GM19372 (cell line): ENCODE measurements around the gene GBA2.
A peak's percentile ranks its signal among the peaks of the same experiment; 100 is the strongest.

Source experiments
- ATAC-seq: cut with Tn5 transposase; IDR thresholded peaks from one replicate; pipeline ENCODE4 v1.9.1; 2021; ENCODE audit warnings: mild to moderate bottlenecking, low read depth, moderate library complexity; ENCODE audit not compliant: unreplicated experiment

Gene GBA2

DNA sequence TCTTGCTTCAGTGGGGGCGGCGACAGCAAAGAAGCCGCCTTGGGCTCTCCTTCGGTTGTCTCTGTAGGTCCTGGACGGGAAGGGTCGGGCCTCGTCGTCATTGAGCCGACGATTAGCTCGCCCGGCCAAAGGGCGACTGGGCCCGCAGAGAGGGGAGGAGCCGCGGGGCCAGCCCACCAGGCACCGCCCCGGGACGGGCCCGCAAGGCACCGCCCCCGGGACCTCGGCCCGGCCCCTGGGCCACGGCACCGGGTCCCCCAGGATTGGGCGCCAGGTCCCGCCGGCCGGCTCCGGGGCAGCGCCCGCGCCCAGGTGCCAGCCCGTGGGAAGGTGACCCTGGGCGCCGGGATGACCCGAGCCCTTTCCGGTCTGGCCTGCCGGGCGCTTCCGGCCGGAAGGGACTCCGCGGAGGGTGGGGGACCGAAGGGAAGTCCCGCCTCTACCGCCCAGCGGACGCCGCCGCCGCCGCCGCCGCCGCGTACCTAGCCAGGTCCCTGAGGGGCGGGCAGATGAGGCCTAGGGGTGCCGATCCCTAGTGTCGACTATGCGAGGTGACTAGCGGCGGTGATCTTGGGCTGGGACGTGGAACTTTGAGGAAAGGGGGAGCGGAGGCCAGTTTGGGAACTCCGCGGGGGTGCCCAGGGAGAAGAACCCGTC, at the start of gene GBA2, which contains the start of gene RGP1:
Gene GBA2 (minus strand): TSS at position 371 of the 657 bp plus-strand sequence. CDS start 524 bp downstream, outside the sequence.
Gene RGP1 (plus strand): TSS at position 430 of the 657 bp plus-strand sequence. CDS start 469 bp downstream, outside the sequence.
- ATAC-seq: peak; percentile 79

DNA sequence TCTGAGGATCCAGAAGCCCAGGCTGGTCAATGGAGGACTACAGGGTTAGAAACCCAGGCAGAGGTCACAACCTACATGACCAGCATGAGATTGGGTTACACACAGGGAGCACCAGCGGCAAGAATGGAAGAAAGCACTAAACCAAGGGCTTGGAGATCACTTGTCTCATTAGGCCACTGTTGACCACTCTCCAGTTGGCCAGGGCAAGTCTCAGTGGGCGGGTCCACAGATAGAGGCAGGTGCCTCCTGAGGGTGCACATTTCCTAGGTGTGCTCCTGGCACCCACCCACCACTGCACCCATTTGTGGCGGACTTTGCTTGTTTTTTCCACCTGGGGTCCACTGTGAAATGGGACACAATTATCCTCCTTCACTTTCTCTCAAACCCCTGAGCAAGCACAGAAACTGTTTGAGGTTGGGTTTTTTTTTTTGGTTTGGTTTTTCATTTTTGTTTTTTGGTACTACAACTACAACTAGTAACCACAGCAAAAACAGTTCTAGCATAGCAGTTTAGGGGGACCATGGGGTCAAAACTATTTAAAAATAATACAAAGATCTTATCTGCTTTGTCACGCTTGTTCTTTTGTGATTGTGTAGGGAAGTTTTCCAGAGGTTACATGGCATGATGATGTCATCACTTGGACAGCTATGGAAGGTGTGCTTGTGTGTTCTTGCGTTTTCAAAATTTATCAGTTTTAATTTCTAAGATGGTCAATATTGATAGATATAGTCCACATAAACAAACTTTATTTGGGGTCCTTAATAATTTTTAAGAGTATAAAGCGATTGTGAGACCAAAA, 48.5 kb upstream of the GBA2 start:
- ATAC-seq: no peak

DNA sequence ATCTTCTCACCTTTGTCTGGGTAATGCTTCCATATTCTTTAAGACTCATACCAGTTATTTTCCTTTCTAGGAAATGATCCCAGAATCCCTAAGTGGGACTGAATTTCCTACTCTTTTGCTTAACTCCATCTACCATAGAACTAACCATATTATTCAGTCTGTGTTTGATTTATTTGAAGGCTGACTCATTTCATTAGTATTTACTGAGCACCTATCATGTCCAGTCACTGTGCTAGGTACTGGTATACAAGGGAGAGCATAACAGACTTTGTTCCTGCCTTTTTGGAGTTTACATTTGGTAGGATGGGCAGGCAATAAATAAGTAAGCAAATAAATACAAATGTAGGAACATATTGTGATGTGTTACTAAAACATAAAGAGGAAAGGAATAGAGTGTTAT, 46.7 kb upstream of the GBA2 start:
- no peak for ATAC-seq

DNA sequence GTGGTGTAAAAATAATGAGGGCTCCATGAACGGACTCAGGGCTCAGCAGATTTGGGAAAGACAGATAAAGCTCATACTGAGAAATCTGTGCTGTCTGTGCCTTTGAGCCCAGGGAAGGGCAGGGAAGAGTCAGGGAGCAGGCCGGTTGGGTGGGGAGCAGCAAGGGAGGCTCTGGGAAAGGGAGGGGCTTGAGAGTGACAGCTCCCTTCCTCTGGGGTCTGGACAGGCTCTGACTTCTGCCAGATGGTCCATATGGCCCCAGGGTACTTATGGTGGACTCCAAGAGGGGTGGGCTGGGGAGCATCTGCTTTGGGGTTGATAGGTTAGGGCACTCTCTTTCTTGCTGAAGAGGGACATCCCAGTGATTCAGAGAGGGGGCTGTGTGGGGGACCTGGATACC, 44.4 kb upstream of the GBA2 start:
- ATAC-seq: no peak

DNA sequence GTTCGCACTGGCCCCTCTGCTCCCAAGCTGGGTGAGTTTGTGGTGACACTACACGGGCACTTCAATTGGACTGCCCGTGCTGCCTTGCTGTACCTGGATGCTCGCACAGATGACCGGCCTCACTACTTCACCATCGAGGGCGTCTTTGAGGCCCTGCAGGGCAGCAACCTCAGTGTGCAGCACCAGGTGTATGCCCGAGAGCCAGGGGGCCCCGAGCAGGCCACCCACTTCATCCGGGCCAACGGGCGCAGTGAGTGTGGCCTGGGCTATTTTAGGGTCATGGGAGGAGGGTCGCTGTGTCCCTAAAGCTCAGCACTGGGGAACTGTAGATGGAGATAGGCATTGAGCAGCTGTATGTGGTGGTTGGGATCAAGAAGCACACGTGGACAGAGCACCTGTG, 43.8 kb upstream of the GBA2 start:
- ATAC-seq: no peak

DNA sequence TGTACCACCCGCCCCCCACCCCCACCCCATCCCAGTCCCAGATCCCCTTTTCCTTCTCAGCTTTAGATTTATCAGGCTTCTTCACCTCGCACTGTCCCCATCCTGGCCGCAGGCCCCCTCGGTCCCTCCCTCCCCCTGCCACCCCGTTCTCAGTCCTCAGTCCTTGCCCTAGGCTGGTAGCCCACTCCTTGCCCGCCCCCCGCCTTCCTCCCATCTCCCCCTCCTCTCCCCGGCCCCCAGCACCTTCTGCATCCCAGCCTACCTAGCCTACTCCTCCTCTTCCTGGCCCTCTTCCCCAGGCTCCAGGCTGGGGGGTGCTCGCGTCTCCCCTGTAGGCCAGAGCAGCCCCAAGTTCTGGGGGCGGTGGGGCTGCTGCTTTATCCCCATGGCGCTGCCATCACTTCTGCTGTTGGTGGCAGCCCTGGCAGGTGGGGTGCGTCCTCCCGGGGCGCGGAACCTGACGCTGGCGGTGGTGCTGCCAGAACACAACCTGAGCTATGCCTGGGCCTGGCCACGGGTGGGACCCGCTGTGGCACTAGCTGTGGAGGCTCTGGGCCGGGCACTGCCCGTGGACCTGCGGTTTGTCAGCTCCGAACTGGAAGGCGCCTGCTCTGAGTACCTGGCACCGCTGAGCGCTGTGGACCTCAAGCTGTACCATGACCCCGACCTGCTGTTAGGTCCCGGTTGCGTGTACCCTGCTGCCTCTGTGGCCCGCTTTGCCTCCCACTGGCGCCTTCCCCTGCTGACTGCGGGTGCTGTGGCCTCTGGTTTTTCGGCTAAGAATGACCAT, 43.2 kb upstream of the GBA2 start:
- no peak for ATAC-seq

DNA sequence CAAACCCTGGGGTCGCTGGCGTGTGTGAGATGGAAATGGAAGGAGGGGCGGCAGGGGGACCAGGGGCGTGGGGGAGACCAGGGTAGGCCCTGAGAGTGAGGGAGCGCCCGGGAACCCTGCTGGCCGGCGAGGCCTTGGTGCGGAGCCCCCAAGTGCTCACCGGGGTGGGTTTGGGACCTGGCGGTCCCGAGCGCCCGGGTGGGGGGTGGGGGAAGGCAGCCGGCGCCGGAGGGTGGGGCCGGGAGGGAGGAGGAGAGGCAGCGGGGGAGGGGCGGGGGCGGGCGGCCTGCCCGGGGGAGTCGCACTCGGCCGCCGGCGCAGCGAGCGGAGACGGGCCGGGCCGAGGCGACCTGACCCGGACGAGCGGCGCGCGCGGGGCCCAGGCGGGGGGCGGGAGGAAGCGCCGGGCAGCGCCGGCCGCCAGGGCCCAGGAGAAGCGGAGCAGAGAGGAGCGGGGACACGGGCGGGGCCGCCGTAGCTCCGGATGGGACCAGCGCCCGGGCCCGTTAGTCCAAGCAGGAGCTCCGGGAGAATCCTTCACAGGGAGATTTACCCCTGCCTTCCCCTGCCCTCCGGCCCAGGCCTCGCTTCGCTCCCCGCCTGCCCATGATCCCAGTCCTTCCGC, 42.4 kb upstream of the GBA2 start, which contains the start of gene NPR2:
Gene NPR2 (plus strand): TSS at position 295 of the 625 bp plus-strand sequence. CDS start 818 bp downstream, outside the sequence.
- no peak for ATAC-seq

DNA sequence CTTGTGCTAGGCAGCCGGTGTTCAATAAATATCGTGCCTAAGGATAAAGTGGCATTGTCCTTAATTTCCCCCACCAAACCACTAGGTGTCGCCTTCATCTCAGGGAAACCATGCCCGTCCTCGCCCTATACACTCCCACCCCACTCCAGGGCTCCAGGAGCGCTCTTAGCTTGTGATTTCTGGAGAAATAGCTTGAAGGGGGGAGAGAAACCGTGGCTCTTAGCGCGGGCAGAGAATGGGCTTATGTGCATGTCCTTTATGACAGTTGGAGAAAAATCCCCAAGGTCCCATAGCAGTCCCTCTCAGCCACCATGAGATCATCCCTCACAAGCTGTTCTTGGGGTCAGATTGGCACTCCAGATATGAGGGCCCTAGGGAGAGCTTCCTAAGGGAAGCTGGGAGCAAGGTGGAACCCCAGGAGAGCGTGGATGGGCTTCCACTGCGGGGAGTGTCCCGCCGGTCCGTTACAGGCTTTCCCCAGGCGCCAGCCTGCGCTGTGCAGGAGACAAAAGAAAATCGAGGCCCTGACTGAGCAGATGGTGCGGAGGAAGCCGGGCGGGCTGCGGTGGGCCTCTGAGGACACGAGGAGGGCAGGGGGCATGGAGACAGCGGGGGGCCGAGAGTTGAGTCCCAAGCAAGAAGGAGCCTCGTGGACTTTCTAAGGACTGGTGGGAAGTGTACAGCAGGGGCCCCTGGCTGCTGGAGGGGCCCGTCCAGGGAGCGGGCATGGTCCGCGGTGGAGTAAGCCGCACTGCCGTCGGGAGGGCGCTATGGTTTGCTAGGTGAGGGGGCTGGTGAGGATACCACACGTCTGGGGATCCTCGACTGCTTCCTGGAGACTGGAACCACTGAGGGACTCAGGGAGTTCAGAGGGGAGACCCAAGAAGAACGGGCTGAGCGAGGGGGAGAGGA, 41.6 kb upstream of the GBA2 start:
- no peak for ATAC-seq

DNA sequence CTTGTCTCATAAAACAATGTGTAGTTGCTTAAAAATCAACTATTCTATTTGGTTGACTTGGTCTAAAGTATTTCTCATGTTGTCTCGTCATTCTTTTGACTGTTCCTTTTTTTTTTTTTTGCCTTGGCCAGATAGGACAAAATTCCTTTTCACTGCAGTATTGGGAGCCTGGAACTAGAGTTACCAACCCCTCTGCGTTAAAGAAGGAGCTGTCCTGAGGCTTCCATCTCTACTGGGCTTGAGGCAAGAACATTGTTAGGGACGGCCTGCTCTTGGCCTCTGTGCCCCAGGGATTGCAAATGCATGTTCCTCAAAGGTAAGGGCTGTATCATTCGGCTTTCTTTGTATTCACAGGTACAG, 41.0 kb upstream of the GBA2 start:
- no peak for ATAC-seq

DNA sequence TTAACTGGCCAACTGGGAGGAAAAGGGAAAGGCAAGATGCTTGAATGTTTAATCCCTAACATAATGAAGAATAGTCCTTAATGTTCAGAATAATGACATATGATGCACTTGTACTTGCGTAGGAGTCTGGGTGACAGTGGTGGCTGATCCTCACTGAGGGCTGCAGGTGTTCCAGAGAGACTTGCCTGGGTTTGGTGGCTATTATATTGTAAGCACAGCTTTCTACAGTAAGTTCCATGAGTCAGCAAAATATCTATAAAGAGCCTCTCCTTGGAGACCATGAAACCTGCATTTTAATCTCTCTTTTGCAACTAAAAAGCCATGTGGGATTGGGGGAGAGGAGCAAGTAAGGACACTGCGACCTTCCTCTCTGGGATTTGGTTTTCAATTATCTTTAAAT, 40.5 kb upstream of the GBA2 start:
- no peak for ATAC-seq

DNA sequence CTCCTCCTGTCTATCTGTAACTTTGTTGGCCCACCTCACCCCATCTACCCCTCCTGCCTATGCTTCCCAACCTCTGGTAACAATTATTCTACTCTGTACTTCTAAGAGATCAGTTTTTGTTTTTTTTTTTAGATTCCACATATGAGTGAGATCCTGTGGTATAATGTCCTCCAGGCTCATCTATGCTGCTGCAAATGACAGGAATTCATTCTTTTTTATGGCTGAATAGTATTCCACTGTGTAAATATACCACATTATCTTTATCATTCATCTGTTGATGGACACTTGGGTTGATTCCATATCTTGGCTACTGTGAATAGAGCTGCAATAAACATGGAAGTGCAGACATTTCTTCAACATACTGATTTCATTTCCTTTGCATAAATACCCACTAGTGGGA, 34.4 kb upstream of the GBA2 start:
- ATAC-seq: no peak

DNA sequence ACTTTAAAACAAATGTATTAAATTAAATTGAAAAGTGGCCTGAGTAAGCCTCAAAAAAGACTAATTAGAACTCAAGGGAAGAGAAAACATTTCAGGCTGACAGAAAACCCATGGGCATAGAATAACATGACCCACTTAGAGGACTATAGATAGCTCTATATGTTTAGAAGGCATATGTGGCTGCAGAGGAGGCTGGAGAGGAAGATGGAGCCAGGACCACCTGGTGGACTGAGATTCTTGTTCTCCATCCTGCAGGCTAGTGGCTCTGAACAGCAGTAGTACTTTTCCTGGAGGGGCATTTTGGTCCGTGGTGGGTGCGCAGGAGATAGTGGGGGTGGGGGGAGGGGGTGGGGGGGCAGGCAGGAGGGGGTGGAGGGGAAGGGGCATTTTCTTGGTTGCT, 32.0 kb upstream of the GBA2 start:
- no peak for ATAC-seq

DNA sequence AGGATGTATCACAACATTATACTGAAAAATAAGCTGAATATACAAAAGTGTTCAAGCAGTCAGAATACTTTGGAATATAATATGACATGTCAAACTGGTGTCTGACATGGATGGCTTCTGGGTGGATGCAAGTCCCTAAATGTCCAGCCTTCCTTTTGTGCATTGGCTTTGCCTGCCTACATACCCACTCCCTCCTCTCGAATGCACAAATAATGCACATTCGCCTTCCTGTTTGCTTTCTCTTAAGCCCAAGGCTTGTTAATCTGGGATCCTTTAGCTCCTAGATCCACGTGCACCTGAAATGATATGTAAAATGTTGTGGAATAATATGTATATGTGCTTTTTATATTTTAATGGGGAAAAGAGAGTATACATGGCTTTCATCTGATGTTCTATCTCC, 29.5 kb upstream of the GBA2 start:
- no peak for ATAC-seq

DNA sequence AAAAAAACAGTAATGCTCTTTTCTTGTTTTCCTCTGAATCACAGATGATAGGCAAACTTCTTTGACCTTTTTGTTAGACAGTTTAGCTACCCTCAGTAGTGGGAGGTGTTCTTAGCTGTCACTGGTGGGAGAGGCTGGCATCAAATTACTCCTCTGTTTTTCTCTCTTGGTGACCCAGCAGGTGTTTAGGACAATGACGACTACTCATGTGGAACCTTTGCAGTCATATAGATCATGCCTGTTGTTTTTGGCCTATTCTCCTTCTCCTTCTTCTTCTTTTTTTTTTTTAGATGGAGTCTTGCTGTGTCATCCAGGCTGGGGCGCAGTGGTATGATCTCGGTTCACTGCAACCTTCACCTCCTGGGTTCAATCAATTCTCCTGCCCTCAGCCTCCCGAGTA, 27.0 kb upstream of the GBA2 start:
- no peak for ATAC-seq

DNA sequence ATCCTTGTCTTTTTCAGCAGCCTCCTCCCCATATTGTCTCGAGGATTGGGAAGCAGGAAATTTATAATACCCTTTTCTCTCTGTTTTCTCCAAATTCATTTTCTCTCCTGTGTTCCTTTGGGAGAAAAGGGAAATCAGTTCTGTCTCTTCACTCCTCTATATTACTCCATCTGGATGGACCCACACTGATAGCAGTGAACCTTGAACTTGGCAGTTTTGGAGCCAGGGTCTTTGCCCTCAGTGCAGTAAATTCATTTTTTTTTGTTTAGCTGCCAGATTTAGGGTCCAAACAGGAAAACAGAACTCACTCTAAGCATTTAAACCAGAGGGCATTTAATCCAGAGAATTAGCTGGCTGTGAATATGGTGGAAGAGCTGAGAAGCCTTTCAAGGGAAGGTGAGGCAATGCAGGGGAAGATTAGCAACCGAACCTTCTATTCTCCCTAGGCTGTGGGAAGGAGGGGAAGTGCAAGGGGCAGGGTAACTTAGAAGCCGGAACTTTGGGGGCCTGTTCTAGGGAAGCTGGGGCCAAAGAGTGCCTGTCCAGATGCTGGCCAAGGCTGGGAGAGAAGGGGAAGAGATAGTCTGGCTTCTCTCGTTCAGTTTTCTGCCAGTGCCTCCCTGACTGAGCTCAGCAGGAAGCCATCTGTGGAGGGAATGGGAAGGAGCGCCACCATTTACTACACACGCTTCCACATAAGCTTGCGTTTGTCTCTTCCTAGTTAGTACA, 26.0 kb upstream of the GBA2 start:
- ATAC-seq: no peak

DNA sequence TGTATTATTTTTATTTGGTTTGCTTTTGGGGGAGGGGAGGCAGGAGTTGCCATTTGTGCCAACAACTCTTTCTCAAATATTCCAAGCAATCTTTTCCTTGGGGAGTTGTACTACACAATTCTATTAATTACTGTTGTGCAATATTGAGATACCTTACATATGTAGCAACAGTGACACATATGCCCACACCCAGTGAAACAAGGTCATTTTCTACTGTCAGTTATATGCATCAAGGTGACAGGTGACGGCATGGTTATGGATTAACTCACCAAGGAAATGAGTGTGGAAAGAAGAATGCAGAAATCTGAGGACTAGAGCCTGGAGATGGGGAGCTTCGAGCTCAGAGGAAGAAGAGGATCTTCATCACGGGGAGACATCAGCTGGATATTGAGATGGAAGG, 22.9 kb upstream of the GBA2 start:
- ATAC-seq: no peak

DNA sequence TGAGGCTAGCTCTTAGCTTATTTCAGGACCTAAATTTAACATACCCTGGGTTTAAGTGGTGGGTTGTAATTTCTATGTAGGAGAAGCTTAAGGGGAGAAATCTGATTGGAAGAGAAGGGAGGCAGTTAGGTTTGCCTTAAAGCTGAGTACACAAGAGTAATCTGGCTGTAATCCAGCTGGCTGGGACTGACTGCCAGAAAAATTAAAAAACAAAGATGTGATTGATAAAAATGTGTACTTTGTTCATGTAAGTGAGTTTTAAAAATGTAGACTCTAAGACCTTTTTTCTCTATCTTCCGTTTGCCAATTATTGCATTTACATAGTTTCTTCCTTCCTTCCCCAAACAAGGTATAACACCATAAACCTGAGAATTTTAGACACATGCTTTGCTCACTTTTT, 22.5 kb upstream of the GBA2 start:
- ATAC-seq: no peak

DNA sequence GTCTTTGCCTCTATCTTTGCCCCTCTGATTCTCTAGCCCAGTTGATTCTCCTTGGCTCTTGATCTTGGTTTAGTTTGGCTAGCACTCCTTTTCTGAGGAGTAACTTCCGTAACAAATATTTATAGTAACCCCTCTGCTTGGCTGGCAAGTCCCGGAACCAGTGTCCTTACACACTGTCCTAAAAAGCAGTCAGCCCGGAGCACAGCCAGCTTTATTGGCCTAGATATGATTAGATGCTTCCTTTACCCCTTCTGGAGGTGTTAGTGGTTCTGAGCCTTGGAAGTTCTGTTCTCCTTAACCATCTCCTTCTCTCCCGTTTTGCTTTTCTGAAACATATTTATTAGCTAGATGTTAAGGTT, 22.0 kb upstream of the GBA2 start:
- no peak for ATAC-seq

DNA sequence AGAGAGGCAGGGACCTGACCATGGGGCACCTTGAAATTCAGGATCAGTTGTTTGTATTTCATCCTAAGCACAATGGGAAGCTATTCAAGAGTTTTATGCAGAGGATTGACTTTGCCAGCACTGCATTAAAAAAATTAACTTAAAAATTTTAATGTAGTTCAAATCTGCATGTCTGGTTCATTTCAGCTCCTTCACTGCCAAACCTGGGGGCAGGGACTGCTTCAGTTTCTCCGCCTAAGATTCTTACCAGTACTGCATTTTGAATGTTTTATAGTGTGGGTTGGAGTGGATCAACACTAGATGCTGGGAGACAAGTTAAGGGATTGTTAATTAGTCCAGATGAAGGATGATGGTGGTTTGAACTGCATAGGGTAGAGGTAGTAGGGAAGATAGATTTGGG, 20.7 kb upstream of the GBA2 start:
- ATAC-seq: no peak
